Stimulated activated CD4-positive, alpha-beta T cell treated with anti-CD3 and anti-CD28 coated beads, TNF-alpha, amount 100 ng/mL, for 48 hours (primary cell): Measurements from ENCODE around the gene MCC.

ENCODE experiments used
- DNase-seq, 3 donors: peaks; one replicate each; pipeline ENCODE4 v3.0.0-alpha.2; 2020; ENCODE audit warnings: low read depth in 3 of 3

MCC gene

GRCh38 chr5:113036826-113037225, 451.4 kb downstream of the MCC start:
- no peak for DNase-seq

GRCh38 chr5:113036321-113036720, 451.9 kb downstream of the MCC start:
- DNase-seq = no peak

GRCh38 chr5:113035096-113035495, 453.2 kb downstream of the MCC start:
- no peak for DNase-seq

GRCh38 chr5:113034182-113034773, 454.0 kb downstream of the MCC start:
- DNase-seq = no peak

GRCh38 chr5:113031557-113031956, 456.7 kb downstream of the MCC start:
- no peak for DNase-seq

DNA sequence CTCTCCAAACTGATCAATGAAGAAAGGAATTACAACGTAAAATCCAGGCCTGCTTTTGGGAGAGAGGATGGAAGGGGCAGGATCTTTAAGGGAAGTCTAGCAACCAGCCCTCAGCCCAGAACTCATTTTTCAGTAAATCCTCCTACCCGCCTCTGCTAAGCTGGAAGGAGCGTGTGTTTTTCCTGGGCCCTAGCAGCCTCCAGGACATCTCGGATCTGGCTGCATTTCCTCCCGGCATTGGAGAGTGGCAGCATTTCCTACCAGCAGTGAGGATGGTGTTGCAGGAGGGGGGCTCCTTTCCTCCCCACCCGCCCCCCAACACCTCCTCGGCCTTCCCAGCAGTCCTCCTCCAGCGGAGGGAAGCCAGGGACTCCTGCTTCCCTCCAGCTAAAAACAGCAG, 457.1 kb downstream of the MCC start:
- DNase-seq = no peak

DNA sequence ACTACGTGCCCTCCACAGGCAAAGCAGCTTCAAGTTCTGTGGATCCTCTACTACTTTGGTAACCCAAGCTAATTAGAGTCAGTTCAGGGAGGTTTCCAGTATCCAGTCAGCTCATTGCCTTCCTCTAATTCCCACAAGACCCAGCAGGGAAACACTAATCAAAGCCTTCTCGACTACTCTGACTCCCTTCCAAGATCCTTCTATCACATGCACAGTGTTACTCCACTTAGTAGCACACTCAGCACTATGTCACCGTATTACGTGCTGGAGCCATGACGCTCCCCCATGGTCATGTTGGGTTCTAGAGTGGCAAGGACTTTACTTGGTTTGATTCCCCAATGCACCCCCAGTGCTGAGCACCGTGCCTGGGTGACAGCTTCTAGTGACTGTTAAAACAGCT, 458.6 kb downstream of the MCC start:
- no peak for DNase-seq

- DNase-seq = no peak
These were observed 460.8 kb downstream of the MCC start for GRCh38 chr5:113027431-113027830.

- DNase-seq = no peak
These were observed 461.2 kb downstream of the MCC start for GRCh38 chr5:113027015-113027414.

DNA sequence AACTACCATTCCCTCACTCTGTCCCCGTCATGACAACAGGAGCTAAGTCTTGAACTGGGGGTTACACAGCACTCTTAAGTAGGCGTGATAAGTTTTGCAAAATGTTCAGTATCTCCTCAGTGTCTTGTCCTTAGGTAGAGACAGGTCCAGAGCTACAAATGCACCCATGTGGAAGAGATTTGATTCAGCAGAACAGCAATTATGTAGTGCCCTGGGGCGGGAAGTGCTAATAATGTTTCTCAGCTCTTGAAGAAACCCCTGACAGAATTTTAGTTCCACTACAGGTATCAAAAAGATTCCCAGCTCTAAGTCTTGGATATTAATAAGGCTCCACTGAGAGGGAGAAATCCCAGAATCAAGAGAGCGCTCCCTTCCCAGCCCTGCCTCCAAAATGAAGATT, 462.0 kb downstream of the MCC start:
- no peak for DNase-seq

DNA sequence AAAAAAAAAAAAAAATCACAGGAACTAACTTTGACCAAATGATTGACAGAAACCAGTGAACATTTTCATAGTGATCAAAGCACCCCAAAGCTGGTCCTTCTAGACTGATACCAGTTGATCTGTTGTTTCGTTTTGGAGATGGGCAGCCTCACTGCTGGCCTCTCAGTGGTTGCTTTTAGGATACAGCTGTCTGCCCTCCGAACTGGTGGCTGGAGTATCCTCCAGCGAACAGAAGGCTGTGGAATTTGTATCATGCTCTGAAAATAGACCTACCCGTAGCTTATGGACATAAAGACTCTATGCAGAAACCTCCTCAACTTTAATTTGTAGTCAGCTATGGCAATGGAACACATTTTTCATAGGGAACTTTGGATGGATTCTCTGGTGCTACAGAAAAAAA, 462.7 kb downstream of the MCC start:
- DNase-seq = no peak

DNA sequence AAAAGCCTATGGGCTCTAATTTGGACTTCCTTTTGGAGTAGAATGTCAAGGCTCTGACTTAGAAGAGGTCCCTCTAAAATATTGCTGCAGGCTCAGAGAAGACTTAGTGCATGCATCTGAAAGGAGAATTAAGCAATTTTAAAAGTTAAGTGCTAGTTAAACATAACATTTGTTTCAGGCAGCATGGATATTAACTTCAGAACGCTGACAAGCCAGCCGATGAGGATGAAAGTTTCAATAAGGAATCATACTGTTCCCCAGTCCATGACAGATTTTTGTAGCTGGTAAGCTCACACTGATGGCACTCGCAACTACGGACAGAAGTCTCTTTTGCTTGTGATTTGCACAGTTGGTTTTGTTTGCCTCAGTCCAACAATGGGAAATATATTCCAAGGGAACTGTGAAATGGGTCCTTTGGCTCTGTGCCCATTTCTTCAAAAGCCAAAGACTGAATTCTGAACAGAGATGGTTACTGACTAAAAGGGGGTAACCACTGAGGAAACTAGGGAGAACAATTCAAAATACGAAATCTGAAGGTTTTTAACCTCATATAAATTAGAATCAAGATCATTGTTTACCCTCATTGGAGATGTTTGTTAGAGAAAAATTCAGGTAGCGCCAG, 464.1 kb downstream of the MCC start:
- no peak for DNase-seq

- DNase-seq = no peak
These were observed 465.6 kb downstream of the MCC start for GRCh38 chr5:113022661-113023060.

DNA sequence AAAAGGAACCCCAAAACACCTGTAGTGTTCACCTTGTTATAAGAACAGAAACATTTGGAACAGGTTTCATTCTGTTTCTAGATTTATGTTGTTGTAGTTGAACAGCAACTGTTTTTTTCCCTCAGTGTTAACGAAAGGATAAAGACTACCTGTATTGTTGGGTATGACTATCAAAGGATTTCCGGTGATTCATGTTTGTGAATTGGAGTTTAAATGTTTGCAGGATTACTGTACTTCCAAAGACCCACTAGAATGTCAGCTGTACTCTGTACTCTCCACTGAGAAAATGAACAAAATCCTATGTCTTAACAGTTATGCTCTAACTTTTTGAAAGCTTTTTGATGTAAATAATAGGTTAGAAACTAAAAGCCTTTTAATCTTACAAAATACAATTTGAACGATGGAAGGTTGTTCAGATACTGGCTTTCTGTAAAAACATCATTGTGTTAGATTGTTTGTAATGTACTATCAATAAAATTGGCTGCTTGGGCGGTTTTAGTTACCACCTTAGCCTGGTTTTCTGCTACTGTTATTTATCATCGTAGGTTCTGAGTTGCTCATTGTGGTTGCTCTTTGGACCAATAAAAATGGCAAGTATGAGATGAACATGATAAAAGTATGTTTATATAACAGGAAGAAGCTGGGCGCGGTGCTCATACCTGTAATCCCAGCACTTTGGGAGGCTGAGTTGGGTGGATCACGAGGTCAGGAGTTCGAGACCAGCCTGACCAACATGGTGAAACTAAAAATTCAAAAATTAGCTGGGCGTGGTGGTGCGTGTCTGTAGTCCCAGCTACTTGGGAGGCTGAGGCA, 467.6 kb downstream of the MCC start:
- DNase-seq = no peak

DNA sequence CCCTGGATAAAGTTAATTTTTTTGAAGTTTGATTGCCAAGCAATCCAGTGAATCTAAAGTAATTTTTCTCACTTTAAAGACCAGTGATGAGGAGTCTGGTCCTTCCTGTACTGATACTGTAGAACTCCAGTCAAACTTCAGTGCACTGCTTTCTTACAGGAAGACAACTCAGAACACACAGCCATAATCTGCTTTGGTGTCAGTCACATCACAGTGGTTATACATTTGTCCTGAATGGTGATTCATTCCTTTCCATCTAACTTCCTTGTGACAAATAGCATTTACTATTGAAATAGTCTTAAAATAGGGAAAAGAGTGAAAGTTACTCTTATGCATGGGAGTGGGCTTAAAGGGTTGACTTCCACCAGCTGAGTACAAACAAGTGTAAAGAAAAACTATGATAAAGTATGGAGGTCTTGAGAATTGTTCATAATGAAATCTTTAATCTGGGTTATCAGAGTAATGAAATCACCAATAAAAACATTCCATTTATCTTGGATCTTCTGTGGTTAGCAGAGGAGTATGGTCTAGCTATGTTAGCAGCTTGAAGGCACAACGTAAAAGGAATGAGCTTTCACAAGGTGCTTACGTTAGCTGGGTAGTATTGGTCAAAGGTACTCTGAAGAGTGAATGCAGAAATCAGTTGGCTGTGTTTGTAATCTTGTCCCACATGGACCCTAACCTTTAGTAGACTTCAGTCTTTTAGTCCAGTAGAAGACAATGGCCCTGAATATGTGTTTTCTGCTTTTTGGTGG, 470.2 kb downstream of the MCC start:
- DNase-seq = no peak

- DNase-seq = no peak
These were observed 482.8 kb downstream of the MCC start for GRCh38 chr5:113005454-113005853.

DNA sequence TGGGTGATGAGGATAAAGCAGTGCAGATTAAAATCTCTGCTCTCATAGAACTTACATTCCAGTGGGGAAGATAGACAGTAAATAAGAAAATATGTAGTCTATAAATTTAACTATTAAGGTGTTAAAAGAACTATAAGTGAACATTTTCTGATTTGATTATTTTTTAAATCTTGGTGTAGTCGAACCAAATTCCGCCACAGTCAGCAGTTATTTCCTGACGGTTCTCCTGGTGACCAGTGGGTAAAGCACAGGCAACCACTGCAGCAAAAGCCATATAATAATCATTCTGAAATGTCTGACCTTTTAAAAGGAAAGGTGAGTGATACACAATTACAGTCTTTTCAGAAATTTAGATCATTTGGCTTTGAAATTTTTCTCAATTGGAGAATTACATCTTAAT, 484.5 kb downstream of the MCC start:
- DNase-seq = no peak

GRCh38 chr5:113002423-113002822, 485.8 kb downstream of the MCC start:
- no peak for DNase-seq

DNA sequence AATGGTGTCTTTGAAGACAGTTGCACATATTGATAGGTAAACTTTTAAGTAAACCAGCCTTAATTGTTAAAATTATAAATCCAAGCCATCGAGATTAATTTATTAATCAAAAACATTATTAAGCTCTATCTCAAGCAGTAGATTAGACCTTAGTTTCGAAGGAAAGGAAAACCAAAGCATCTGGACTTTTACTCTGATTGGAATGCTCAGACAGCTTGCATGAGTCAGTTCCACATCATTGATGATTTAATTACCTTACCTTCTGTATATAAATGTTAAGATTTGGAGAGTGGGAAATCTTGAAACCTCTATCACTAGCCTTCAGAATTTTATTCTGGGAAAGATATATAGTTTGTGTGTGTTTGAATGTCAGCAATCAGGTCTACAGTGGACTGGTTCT, 487.8 kb downstream of the MCC start:
- no peak for DNase-seq

GRCh38 chr5:112998296-112998695, 490.0 kb downstream of the MCC start:
- no peak for DNase-seq

GRCh38 chr5:112996830-112997374, 491.4 kb downstream of the MCC start:
- DNase-seq = no peak
